Right cardiac atrium (tissue), 5 donors: ENCODE measurements around the gene HAPLN3. TPM values are rescaled to one million over a fixed set of nuclear protein-coding genes. Genes with fewer than 3 reads are reported as not detected.
"Not testable (repeated sequence)": the region's sequence is repeated elsewhere in the genome, so short reads cannot be mapped to it uniquely, and the experiment has no call there.

Experiments
- ATAC-seq, 2 donors: fragments of 200-7000 bp; cut with Tn5 transposase; one replicate each; pipeline versions ENCODE4 v1.8.0 to v1.9.1; 2020; ENCODE audit warnings: moderate library complexity in 2 of 2, mild to moderate bottlenecking in 1 of 2
- DNase-seq, 3 donors: peaks; one replicate each; pipeline ENCODE4 v3.0.0-alpha.2; 2020
- H3K27ac ChIP-seq: one replicate; pipeline ENCODE4 v1.5.1; 2013; ENCODE audit warnings: mild to moderate bottlenecking, low read length, control low read depth, moderate library complexity
- H3K27me3 ChIP-seq: one replicate; pipeline ENCODE4 v1.6.1; 2013; ENCODE audit not compliant: control insufficient read depth, insufficient read depth
- H3K4me1 ChIP-seq: one replicate; pipeline ENCODE4 v1.6.1; 2013; ENCODE audit warnings: low read length; ENCODE audit not compliant: control insufficient read depth, insufficient read depth
- H3K4me3 ChIP-seq: one replicate; pipeline ENCODE4 v1.5.1; 2013; ENCODE audit warnings: low read length, control low read depth
- H3K9me3 ChIP-seq: one replicate; pipeline ENCODE4 v1.6.1; 2013; ENCODE audit warnings: low read length; ENCODE audit not compliant: control insufficient read depth
- WGBS: extraction: QIAGEN DNeasy Blood & Tissue Kit; methylation state at CpG from one replicate; pipeline ENCODE4 v1.1.7; 2013; 5-methylcytosine and 5-hydroxymethylcytosine counted together
- intact Hi-C, 4 donors: fragments of 100-400 bp; cut with DNase I; formaldehyde crosslinking; loops; one replicate each; pipeline versions ENCODE4 v1.11.0 to v1.14.0; 2022 to 2023
- long read RNA-seq, 4 donors: library from polyadenylated mRNA; unstranded; transcript quantifications; one replicate each; pipeline ENCODE4 v2.0.0, GENCODE V29; 2020 to 2021
- polyA plus RNA-seq: library from polyadenylated mRNA; stranded (reverse); fragments of 200-250 nt; gene quantifications from one replicate; pipeline ENCODE4 v1.2.3, GENCODE V29; 2013
- total RNA-seq, 4 donors: library from RNA; stranded (reverse); fragmentation: NEBNext Ultra II Directional; extraction: Animal tissue kit (Norgen Biotek cat#: 25700); gene quantifications; one replicate each; pipeline ENCODE4 v1.2.1, GENCODE V29; 2021
- donor health status: healthy with polysubstance abuse.
- donor health status: DM: no; HTN: yes; CAD: no.
- donor health status: DM: no; HTN: no; CAD: no.
- donor health status: DM: no; HTN: yes; CAD: no; lungs with severe emphysema.
- donor health status: DM: yes; HTN: yes; CAD: no.

HAPLN3 gene
- total RNA-seq (1 to 10 TPM; 1.6 to 2.8 (median 2.3) TPM), polyA plus RNA-seq (2.0 TPM)
- long read RNA-seq, donor 1, partial matches to known transcripts = 1 of 2 reads
- long read RNA-seq, donor 1, other reads (novel, unspliced or antisense) = 0 of 2 reads
- long read RNA-seq, donor 2 = 0 reads
- long read RNA-seq, donor 3, transcript HAPLN3-201 (5 exons, 1,980 nt) = major isoform, 7 of 7 reads
- long read RNA-seq, donor 3, partial matches to known transcripts = 0 of 7 reads
- long read RNA-seq, donor 3, other reads (novel, unspliced or antisense) = 0 of 7 reads
- long read RNA-seq, donor 4, partial matches to known transcripts = 1 of 3 reads
- long read RNA-seq, donor 4, other reads (novel, unspliced or antisense) = 1 of 3 reads

GRCh38 chr15:88894819-88895767 is at the start of gene HAPLN3:
TSS of gene HAPLN3 (minus strand) at chr15:88895544. CDS start at chr15:88887298, 8,246 bp downstream.
- H3K4me1 ChIP-seq = peaks cover 6% of the 10 kb centered on the region
- ATAC-seq = peak in 1 of 2 donors; percentile 24
- intact Hi-C loops = no loop called here
- no peaks in the 10 kb centered on the region for H3K27me3 ChIP-seq
- 2% methylated on average over 70 of the region's 70 CpGs for WGBS
- no peak within 1 kb of the TSS for H3K27ac ChIP-seq
- peak within 1 kb of the TSS; percentile 40 for H3K4me3 ChIP-seq
- H3K9me3 ChIP-seq = no peaks in the 10 kb centered on the region
- DNase-seq = no peak

GRCh38 chr15:88940110-88940675 is 44.8 kb upstream of the HAPLN3 start:
- DNase-seq (no peak), ATAC-seq (no peak)
- Histone ChIP-seq H3K4me3 (no peak overlapping the region), H3K27ac (no peak overlapping the region), H3K4me1 (no peaks in the 10 kb centered on the region), H3K27me3 (no peaks in the 10 kb centered on the region), H3K9me3 (no peaks in the 10 kb centered on the region)
- 81% methylated on average over 4 of the region's 4 CpGs for WGBS
- intact Hi-C loops = no loop called here

- H3K9me3 ChIP-seq = no peaks in the 10 kb centered on the region
- ATAC-seq (no peak), DNase-seq (no peak)
- WGBS = 74% methylated on average over 2 of the region's 2 CpGs
- H3K4me3 ChIP-seq = no peak overlapping the region
- intact Hi-C loops = no loop called here
- H3K4me1 ChIP-seq = no peaks in the 10 kb centered on the region
- H3K27me3 ChIP-seq = no peaks in the 10 kb centered on the region
- H3K27ac ChIP-seq = no peak overlapping the region
These were observed 44.1 kb upstream of the HAPLN3 start for GRCh38 chr15:88939486-88939806.

- Histone ChIP-seq H3K9me3 (no peaks in the 10 kb centered on the region), H3K27me3 (no peaks in the 10 kb centered on the region), H3K4me1 (no peaks in the 10 kb centered on the region), H3K27ac (no peak overlapping the region), H3K4me3 (no peak overlapping the region)
- intact Hi-C loops = no loop called here
- DNase-seq (no peak), ATAC-seq (peak in 1 of 2 donors; percentile 51)
- WGBS = 80% methylated on average over 15 of the region's 15 CpGs
These were observed 43.6 kb upstream of the HAPLN3 start for GRCh38 chr15:88938802-88939485.

GRCh38 chr15:88934449-88934848 is 39.1 kb upstream of the HAPLN3 start:
- DNase-seq, ATAC-seq, H3K4me1 ChIP-seq, intact Hi-C loops, H3K27me3 ChIP-seq, H3K27ac ChIP-seq, H3K9me3 ChIP-seq, H3K4me3 ChIP-seq: not testable (repeated sequence)
- 84% methylated on average over 4 of the region's 4 CpGs for WGBS

GRCh38 chr15:88932875-88933330 is 37.6 kb upstream of the HAPLN3 start:
- WGBS = 40% methylated on average over 1 of the region's 1 CpG
- Histone ChIP-seq H3K9me3 (no peaks in the 10 kb centered on the region), H3K27me3 (no peaks in the 10 kb centered on the region), H3K4me1 (peaks cover 6% of the 10 kb centered on the region), H3K27ac (peak overlapping the region; percentile 28), H3K4me3 (no peak overlapping the region)
- DNase-seq = no peak
- intact Hi-C loops = no loop called here
- ATAC-seq = peak; percentile 50 to 75

- H3K4me3 ChIP-seq = no peak overlapping the region
- H3K27ac ChIP-seq = peak overlapping the region; percentile 66
- H3K4me1 ChIP-seq = peaks cover 6% of the 10 kb centered on the region
- DNase-seq (peak in 1 of 3 donors; percentile 45), ATAC-seq (peak; percentile 85 to 93)
- 38% methylated on average over 4 of the region's 4 CpGs for WGBS
- H3K9me3 ChIP-seq = no peaks in the 10 kb centered on the region
- intact Hi-C loops = no loop called here
- no peaks in the 10 kb centered on the region for H3K27me3 ChIP-seq
These were observed 37.0 kb upstream of the HAPLN3 start for GRCh38 chr15:88932271-88932874.

GRCh38 chr15:88930579-88930978 is 35.2 kb upstream of the HAPLN3 start:
- Histone ChIP-seq H3K9me3 (no peaks in the 10 kb centered on the region), H3K27ac (no peak overlapping the region), H3K27me3 (no peaks in the 10 kb centered on the region), H3K4me3 (no peak overlapping the region), H3K4me1 (peaks cover 6% of the 10 kb centered on the region)
- DNase-seq = no peak
- WGBS = 87% methylated on average over 2 of the region's 2 CpGs
- intact Hi-C loops = no loop called here
- no peak for ATAC-seq

- H3K4me3 ChIP-seq, DNase-seq, H3K27ac ChIP-seq, H3K9me3 ChIP-seq, ATAC-seq, intact Hi-C loops, H3K4me1 ChIP-seq, H3K27me3 ChIP-seq: not testable (repeated sequence)
- WGBS = 66% methylated on average over 3 of the region's 3 CpGs
These were observed 34.2 kb upstream of the HAPLN3 start for GRCh38 chr15:88929358-88930098.

GRCh38 chr15:88928192-88928591 is 32.8 kb upstream of the HAPLN3 start:
- ATAC-seq, DNase-seq, H3K27ac ChIP-seq, H3K4me1 ChIP-seq, H3K4me3 ChIP-seq, H3K27me3 ChIP-seq, H3K9me3 ChIP-seq, intact Hi-C loops: not testable (repeated sequence)
